HG03575 (cell line): Measurements from ENCODE around the gene RORC.
"Not testable (repeated sequence)": the region's sequence is repeated elsewhere in the genome, so short reads cannot be mapped to it uniquely, and the experiment has no call there.

Experiments used
- ATAC-seq: cut with Tn5 transposase; IDR thresholded peaks from one replicate; pipeline ENCODE4 v1.9.1; 2021; ENCODE audit not compliant: unreplicated experiment, insufficient number of reproducible peaks, low FRiP score; ENCODE audit errors: extremely low read depth

RORC gene

GRCh38 chr1:151783796-151784195 is 47.8 kb downstream of the RORC start:
- ATAC-seq: no peak

- no peak for ATAC-seq
Observed at GRCh38 chr1:151782741-151783140, 48.9 kb downstream of the RORC start.

GRCh38 chr1:151782026-151782425 is 49.6 kb downstream of the RORC start:
- not testable (repeated sequence) for ATAC-seq

GRCh38 chr1:151780736-151781135 is 50.9 kb downstream of the RORC start:
- ATAC-seq: not testable (repeated sequence)

- ATAC-seq: no peak
Observed at GRCh38 chr1:151779852-151780251, 51.8 kb downstream of the RORC start.

- ATAC-seq: no peak
Observed at GRCh38 chr1:151777317-151777716, 54.3 kb downstream of the RORC start.

GRCh38 chr1:151776665-151777062 is 54.9 kb downstream of the RORC start:
- no peak for ATAC-seq

- no peak for ATAC-seq
Observed at GRCh38 chr1:151775894-151776664, 55.5 kb downstream of the RORC start.

- no peak for ATAC-seq
Observed at GRCh38 chr1:151774256-151774922, 57.2 kb downstream of the RORC start.

- ATAC-seq: no peak
Observed at GRCh38 chr1:151773702-151774101, 57.9 kb downstream of the RORC start.

- not testable (repeated sequence) for ATAC-seq
Observed at GRCh38 chr1:151769270-151769669, 62.3 kb downstream of the RORC start.

GRCh38 chr1:151768351-151769066 is 63.1 kb downstream of the RORC start:
- ATAC-seq: not testable (repeated sequence)

- ATAC-seq: no peak
Observed at GRCh38 chr1:151763990-151764389, 67.6 kb downstream of the RORC start.

- no peak for ATAC-seq
Observed at GRCh38 chr1:151762941-151763921, 68.4 kb downstream of the RORC start, which contains the start of gene MRPL9. MRPL9 (minus strand) TSS chr1:151763496; CDS start chr1:151763479, 17 bp downstream.

- no peak for ATAC-seq
Observed at GRCh38 chr1:151760597-151761385, 70.8 kb downstream of the RORC start.

GRCh38 chr1:151759241-151759640 is 72.4 kb downstream of the RORC start:
- ATAC-seq: no peak

- no peak for ATAC-seq
Observed at GRCh38 chr1:151756291-151756690, 75.3 kb downstream of the RORC start.
